GM12878 (cell line): ENCODE data around the gene MYO3A. TPM values are rescaled to one million over a fixed set of nuclear protein-coding genes. Genes with fewer than 3 reads are reported as not detected.

Source experiments
- ATAC-seq: fragments of 200-7000 bp; cut with Tn5 transposase; 3 replicates; pipeline ENCODE4 v1.9.1; 2020; ENCODE audit warnings: mild to moderate bottlenecking, moderate library complexity
- BruUV-seq: library from RNA; stranded (reverse); fragments of 400-500 nt; replicated peaks from 2 replicates; lab custom pipeline; 2021; lab: Mats Ljungman, UMichigan
- CTCF ChIA-PET: fragments of 300-600 bp; sonication (Branson Sonifier 250); formaldehyde crosslinking; extraction: SDS; loops from one replicate; lab custom pipeline; 2021; ENCODE audit warnings: inconsistent platforms; lab: Yijun Ruan, JAX
- POLR2A ChIA-PET: fragments of 350-600 bp; formaldehyde crosslinking; extraction: SDS; loops from one replicate; lab custom pipeline; 2021; ENCODE audit warnings: inconsistent platforms; lab: Charles Lee
- RAD21 ChIA-PET: fragments of 300-600 bp; sonication (Branson Sonifier 250); formaldehyde crosslinking; loops from one replicate; lab custom pipeline; 2023; ENCODE audit warnings: antibody characterized with exemption; ENCODE audit not compliant: unreplicated experiment; lab: Charles Lee
- SMC1A ChIA-PET: fragments of 300-600 bp; sonication (Branson Sonifier 250); formaldehyde crosslinking; loops from one replicate; lab custom pipeline; 2023; ENCODE audit not compliant: unreplicated experiment, uncharacterized antibody; lab: Charles Lee
- DNase-seq: peaks from one replicate; pipeline ENCODE4 v3.0.0-alpha.2; 2011; ENCODE audit warnings: low read depth, low spot score
- FAIRE-seq: peaks from 3 replicates; lab custom pipeline; 2011; peaks lifted over from hg19 to GRCh38; lab: Jason Lieb, UNC
- H2AFZ ChIP-seq: 2 replicates; pipeline ENCODE4 v1.6.0; 2011; ENCODE audit warnings: low read depth, low read length, control low read depth; ENCODE audit not compliant: control insufficient read depth
- H3K27ac ChIP-seq: 2 replicates; pipeline ENCODE4 v1.5.1; 2011; ENCODE audit warnings: control low read depth; ENCODE audit not compliant: control insufficient read depth, insufficient read depth
- H3K27me3 ChIP-seq, 2 experiments: replicated peaks in 1 of 2; 2 replicates each; pipeline versions ENCODE4 v1.6.0 to v1.6.1; 2011; ENCODE audit warnings: low read length in 1 of 2; ENCODE audit not compliant: control insufficient read depth in 2 of 2, insufficient read depth in 2 of 2
- H3K36me3 ChIP-seq, 2 experiments: 2 replicates each; pipeline ENCODE4 v1.5.1; 2011; ENCODE audit warnings: low read length in 1 of 2; ENCODE audit not compliant: control insufficient read depth in 2 of 2, insufficient read depth in 2 of 2
- H3K4me1 ChIP-seq: 2 replicates; pipeline ENCODE4 v1.6.1; 2011; ENCODE audit warnings: mild to moderate bottlenecking, low read length, moderate library complexity, mixed read lengths; ENCODE audit not compliant: control insufficient read depth, insufficient read depth
- H3K4me2 ChIP-seq: 2 replicates; pipeline ENCODE4 v1.6.0; 2011; ENCODE audit warnings: control low read depth; ENCODE audit not compliant: control insufficient read depth, insufficient read depth
- H3K4me3 ChIP-seq: fragments of 200-600 bp; sonication (generic); 2 replicates; pipeline ENCODE4 v1.5.1; 2016
- H3K79me2 ChIP-seq: 2 replicates; pipeline ENCODE4 v1.6.0; 2011; ENCODE audit warnings: low read length; ENCODE audit not compliant: control insufficient read depth, insufficient read depth
- H3K9ac ChIP-seq: 2 replicates; pipeline ENCODE4 v1.8.0; 2011; ENCODE audit warnings: low read length, control low read depth, mixed read lengths; ENCODE audit not compliant: control insufficient read depth, insufficient read depth
- H3K9me3 ChIP-seq: replicated peaks from 3 replicates; pipeline ENCODE4 v1.5.1; 2011; ENCODE audit warnings: mild to moderate bottlenecking, low read length; ENCODE audit not compliant: control insufficient read depth, insufficient read depth
- H4K20me1 ChIP-seq: 2 replicates; pipeline ENCODE4 v1.6.0; 2011; ENCODE audit not compliant: control insufficient read depth, insufficient read depth
- IKZF2 ChIP-seq, 2 experiments: fragments of 450-650 bp; IDR thresholded peaks; 2 replicates each; pipeline ENCODE4 v1.6.1; 2017; ENCODE audit warnings: mild to moderate bottlenecking in 2 of 2, moderate library complexity in 2 of 2
- NFXL1 ChIP-seq: fragments of 450-650 bp; IDR thresholded peaks from 2 replicates; pipeline ENCODE4 v1.6.1; 2017; ENCODE audit warnings: antibody characterized with exemption, mild to moderate bottlenecking, borderline replicate concordance
- NFYB ChIP-seq: IDR thresholded peaks from 2 replicates; pipeline ENCODE4 v1.6.1; 2011; ENCODE audit warnings: low read depth, mild to moderate bottlenecking, low read length, improper control_type of control experiment, moderate library complexity; ENCODE audit not compliant: insufficient read depth
- SIX5 ChIP-seq: IDR thresholded peaks from 2 replicates; pipeline ENCODE4 v1.6.1; 2011; ENCODE audit warnings: mild to moderate bottlenecking, low read depth, low read length, moderate library complexity; ENCODE audit not compliant: severe bottlenecking
- SREBF2 ChIP-seq: IDR thresholded peaks from 2 replicates; pipeline ENCODE4 v1.6.1; 2012; ENCODE audit warnings: mild to moderate bottlenecking, low read length
- SUPT20H ChIP-seq: IDR thresholded peaks from 2 replicates; pipeline ENCODE4 v1.6.1; 2011; ENCODE audit warnings: low read depth, mild to moderate bottlenecking, low read length, moderate library complexity, borderline replicate concordance; ENCODE audit not compliant: control insufficient read depth
- WGBS: methylation state at CpG from one replicate; pipeline ENCODE4 v1.1.6; 2016; ENCODE audit warnings: low lambda C conversion rate; ENCODE audit not compliant: insufficient replicate concordance, insufficient coverage; ENCODE audit errors: missing lambda C conversion rate; 5-methylcytosine and 5-hydroxymethylcytosine counted together
- in situ Hi-C: fragments of 300-500 bp; cut with MboI; formaldehyde crosslinking; loops from 9 replicates; pipeline ENCODE4 v1.14.3; 2018; ENCODE audit warnings: mixed read lengths
- intact Hi-C: fragments of 100-400 bp; cut with micrococcal nuclease; formaldehyde crosslinking; loops from one replicate; pipeline ENCODE4 v1.14.2; 2022; ENCODE audit not compliant: unreplicated experiment
- polyA plus RNA-seq, 11 experiments: library from polyadenylated mRNA; depleted of rRNA in 4 of 11; unstranded in 6 of 11; stranded (reverse) in 5 of 11; fragments of >200 nt; fragmentation: Nextera tagmentation in 4 of 11; fragmentation: Illumina TruSeq in 1 of 11; extraction: Ambion mirVana in 4 of 11; extraction: Trizol in 1 of 11; gene quantifications; 1 replicate in 1 of 11; 2 replicates in 10 of 11; pipeline versions ENCODE4 v1.2.1 to v1.2.3, GENCODE V29; 2011 to 2016; ENCODE audit warnings: inconsistent platforms in 2 of 11, missing spikeins in 2 of 11, low read depth in 1 of 11
- total RNA-seq, 4 experiments: library from RNA; depleted of rRNA in 3 of 4; stranded (reverse); fragments of >200 nt in 3 of 4; fragmentation: Illumina TruSeq in 1 of 4; extraction: Trizol in 1 of 4; gene quantifications; 2 replicates each; pipeline versions ENCODE4 v1.2.1 to v1.2.3, GENCODE V29; 2013 to 2021
- TF ChIP-seq, protein P1 (sequence below): IDR thresholded peaks from 2 replicates; pipeline ENCODE4 v1.6.1; 2012; ENCODE audit warnings: low read length, inconsistent platforms
- TF ChIP-seq, protein P2 (sequence below): fragments of 450-650 bp; IDR thresholded peaks from 2 replicates; pipeline ENCODE4 v1.6.1; 2016; ENCODE audit warnings: mild to moderate bottlenecking, moderate library complexity, borderline replicate concordance
- TF ChIP-seq, protein P3 (sequence below): fragments of 450-650 bp; IDR thresholded peaks from 2 replicates; pipeline ENCODE4 v1.6.1; 2017; ENCODE audit warnings: low read depth, mild to moderate bottlenecking, moderate library complexity
- TF ChIP-seq, protein P4 (sequence below): fragments of 450-650 bp; IDR thresholded peaks from 2 replicates; pipeline ENCODE4 v1.6.1; 2018; ENCODE audit warnings: mild to moderate bottlenecking, low read depth, moderate library complexity; ENCODE audit not compliant: partially characterized antibody

Gene MYO3A
- total and polyA plus RNA-seq, 10 of the 15 experiments (the other 5 are each of a cell fraction or from before 2014, with no cell fraction given) = not detected

DNA sequence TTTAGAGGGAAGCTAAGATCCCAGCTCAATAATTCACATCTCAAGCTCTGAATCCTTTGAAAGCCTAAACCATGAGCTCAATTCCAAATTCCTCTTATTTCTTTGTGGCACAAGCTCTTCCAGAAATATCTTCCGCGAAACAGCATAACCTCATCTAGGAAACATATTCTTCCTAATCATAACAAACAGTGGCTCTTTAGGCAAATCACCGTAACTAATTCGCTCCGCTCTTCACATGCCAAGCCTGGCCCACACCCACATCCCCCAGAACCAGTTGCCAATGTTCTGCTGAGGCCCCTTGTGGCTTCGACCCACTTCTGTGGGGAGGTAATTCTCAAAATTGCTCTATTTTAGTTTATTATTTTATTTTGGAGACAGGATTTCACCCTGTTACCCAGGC lies 301.7 kb downstream of the MYO3A start:
- Histone ChIP-seq H2AFZ (no peak overlapping the region), H3K4me3 (no peak overlapping the region), H3K27me3 (peaks cover 2 to 4% of the 10 kb centered on the region in 2 experiments; a peak in 2 of 4 replicates), H3K79me2 (no peaks in the 10 kb centered on the region), H3K27ac (no peak overlapping the region), H4K20me1 (no peaks in the 10 kb centered on the region), H3K36me3 (no peaks in the 10 kb centered on the region), H3K9ac (no peak overlapping the region), H3K9me3 (no peaks in the 10 kb centered on the region), H3K4me1 (no peaks in the 10 kb centered on the region), H3K4me2 (no peak overlapping the region)
- 81% methylated on average over 6 of the region's 6 CpGs for WGBS
- intact Hi-C loops = no loop called here
- DNase-seq (no peak), ATAC-seq (no peak), FAIRE-seq (no peak)
- RAD21 ChIA-PET = no interaction called here
- POLR2A ChIA-PET = no interaction called here
- no TSS peak for BruUV-seq
- CTCF ChIA-PET = interaction anchor here (0.6 kb wide), 1 partner anchor 523 kb away, joined by 3 read pairs; no protein-coding TSS in a partner anchor
- SMC1A ChIA-PET = no interaction called here
- in situ Hi-C loops = no loop called here
- TF ChIP-seq, protein P1, sequence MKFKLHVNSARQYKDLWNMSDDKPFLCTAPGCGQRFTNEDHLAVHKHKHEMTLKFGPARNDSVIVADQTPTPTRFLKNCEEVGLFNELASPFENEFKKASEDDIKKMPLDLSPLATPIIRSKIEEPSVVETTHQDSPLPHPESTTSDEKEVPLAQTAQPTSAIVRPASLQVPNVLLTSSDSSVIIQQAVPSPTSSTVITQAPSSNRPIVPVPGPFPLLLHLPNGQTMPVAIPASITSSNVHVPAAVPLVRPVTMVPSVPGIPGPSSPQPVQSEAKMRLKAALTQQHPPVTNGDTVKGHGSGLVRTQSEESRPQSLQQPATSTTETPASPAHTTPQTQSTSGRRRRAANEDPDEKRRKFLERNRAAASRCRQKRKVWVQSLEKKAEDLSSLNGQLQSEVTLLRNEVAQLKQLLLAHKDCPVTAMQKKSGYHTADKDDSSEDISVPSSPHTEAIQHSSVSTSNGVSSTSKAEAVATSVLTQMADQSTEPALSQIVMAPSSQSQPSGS = no peak
- TF ChIP-seq, protein P2, sequence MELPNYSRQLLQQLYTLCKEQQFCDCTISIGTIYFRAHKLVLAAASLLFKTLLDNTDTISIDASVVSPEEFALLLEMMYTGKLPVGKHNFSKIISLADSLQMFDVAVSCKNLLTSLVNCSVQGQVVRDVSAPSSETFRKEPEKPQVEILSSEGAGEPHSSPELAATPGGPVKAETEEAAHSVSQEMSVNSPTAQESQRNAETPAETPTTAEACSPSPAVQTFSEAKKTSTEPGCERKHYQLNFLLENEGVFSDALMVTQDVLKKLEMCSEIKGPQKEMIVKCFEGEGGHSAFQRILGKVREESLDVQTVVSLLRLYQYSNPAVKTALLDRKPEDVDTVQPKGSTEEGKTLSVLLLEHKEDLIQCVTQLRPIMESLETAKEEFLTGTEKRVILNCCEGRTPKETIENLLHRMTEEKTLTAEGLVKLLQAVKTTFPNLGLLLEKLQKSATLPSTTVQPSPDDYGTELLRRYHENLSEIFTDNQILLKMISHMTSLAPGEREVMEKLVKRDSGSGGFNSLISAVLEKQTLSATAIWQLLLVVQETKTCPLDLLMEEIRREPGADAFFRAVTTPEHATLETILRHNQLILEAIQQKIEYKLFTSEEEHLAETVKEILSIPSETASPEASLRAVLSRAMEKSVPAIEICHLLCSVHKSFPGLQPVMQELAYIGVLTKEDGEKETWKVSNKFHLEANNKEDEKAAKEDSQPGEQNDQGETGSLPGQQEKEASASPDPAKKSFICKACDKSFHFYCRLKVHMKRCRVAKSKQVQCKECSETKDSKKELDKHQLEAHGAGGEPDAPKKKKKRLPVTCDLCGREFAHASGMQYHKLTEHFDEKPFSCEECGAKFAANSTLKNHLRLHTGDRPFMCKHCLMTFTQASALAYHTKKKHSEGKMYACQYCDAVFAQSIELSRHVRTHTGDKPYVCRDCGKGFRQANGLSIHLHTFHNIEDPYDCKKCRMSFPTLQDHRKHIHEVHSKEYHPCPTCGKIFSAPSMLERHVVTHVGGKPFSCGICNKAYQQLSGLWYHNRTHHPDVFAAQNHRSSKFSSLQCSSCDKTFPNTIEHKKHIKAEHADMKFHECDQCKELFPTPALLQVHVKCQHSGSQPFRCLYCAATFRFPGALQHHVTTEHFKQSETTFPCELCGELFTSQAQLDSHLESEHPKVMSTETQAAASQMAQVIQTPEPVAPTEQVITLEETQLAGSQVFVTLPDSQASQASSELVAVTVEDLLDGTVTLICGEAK = no peak
- TF ChIP-seq IKZF2 (IDR thresholded peaks at IDR 0.05) = no peak
- no peak for TF ChIP-seq SIX5
- TF ChIP-seq, protein P3, sequence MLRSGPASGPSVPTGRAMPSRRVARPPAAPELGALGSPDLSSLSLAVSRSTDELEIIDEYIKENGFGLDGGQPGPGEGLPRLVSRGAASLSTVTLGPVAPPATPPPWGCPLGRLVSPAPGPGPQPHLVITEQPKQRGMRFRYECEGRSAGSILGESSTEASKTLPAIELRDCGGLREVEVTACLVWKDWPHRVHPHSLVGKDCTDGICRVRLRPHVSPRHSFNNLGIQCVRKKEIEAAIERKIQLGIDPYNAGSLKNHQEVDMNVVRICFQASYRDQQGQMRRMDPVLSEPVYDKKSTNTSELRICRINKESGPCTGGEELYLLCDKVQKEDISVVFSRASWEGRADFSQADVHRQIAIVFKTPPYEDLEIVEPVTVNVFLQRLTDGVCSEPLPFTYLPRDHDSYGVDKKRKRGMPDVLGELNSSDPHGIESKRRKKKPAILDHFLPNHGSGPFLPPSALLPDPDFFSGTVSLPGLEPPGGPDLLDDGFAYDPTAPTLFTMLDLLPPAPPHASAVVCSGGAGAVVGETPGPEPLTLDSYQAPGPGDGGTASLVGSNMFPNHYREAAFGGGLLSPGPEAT = no peak
- no peak for TF ChIP-seq NFYB
- TF ChIP-seq, protein P4, sequence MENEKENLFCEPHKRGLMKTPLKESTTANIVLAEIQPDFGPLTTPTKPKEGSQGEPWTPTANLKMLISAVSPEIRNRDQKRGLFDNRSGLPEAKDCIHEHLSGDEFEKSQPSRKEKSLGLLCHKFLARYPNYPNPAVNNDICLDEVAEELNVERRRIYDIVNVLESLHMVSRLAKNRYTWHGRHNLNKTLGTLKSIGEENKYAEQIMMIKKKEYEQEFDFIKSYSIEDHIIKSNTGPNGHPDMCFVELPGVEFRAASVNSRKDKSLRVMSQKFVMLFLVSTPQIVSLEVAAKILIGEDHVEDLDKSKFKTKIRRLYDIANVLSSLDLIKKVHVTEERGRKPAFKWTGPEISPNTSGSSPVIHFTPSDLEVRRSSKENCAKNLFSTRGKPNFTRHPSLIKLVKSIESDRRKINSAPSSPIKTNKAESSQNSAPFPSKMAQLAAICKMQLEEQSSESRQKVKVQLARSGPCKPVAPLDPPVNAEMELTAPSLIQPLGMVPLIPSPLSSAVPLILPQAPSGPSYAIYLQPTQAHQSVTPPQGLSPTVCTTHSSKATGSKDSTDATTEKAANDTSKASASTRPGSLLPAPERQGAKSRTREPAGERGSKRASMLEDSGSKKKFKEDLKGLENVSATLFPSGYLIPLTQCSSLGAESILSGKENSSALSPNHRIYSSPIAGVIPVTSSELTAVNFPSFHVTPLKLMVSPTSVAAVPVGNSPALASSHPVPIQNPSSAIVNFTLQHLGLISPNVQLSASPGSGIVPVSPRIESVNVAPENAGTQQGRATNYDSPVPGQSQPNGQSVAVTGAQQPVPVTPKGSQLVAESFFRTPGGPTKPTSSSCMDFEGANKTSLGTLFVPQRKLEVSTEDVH = no peak
- no peak for TF ChIP-seq SUPT20H
- TF ChIP-seq NFXL1 = no peak
- TF ChIP-seq SREBF2 = no peak
